MG63 (cell line): ENCODE results near the gene IFRD2. TPM values are rescaled to one million over a fixed set of nuclear protein-coding genes. Genes with fewer than 3 reads are reported as not detected.
A peak's percentile ranks its signal among the peaks of the same experiment; 100 is the strongest.
"Not testable (repeated sequence)": the region's sequence is repeated elsewhere in the genome, so short reads cannot be mapped to it uniquely, and the experiment has no call there.

Experiments
- DNase-seq: peaks from one replicate; pipeline ENCODE4 v3.0.0-alpha.2; 2020
- H3K27me3 ChIP-seq: fragments of 250-450 bp; sonication (Bioruptor Pico); 2 replicates; pipeline ENCODE4 v1.5.1; 2020; ENCODE audit warnings: mild to moderate bottlenecking, moderate library complexity
- H3K36me3 ChIP-seq: fragments of 250-450 bp; sonication (Bioruptor Pico); 2 replicates; pipeline ENCODE4 v1.5.1; 2020; ENCODE audit warnings: mild to moderate bottlenecking, moderate library complexity
- H3K4me3 ChIP-seq: fragments of 250-450 bp; sonication (Bioruptor Pico); 2 replicates; pipeline ENCODE4 v1.5.1; 2020; ENCODE audit warnings: mild to moderate bottlenecking, moderate library complexity
- H3K9me3 ChIP-seq: fragments of 250-450 bp; sonication (Bioruptor Pico); 2 replicates; pipeline ENCODE4 v1.5.1; 2020; ENCODE audit warnings: mild to moderate bottlenecking, moderate library complexity
- total RNA-seq: library from RNA; depleted of rRNA; stranded (reverse); fragments of >200 nt; shearing (Covaris generic); gene quantifications from 2 replicates; pipeline ENCODE4 v1.2.3, GENCODE V29; 2014; ENCODE audit warnings: low replicate concordance

Gene IFRD2
- total RNA-seq, 1 experiment from 2014 or later: 101 TPM

GRCh38 chr3:50275996-50276761, 16.1 kb downstream of the IFRD2 start:
- no peak overlapping the region for H3K4me3 ChIP-seq
- DNase-seq: no peak
- H3K36me3 ChIP-seq: no peaks in the 10 kb centered on the region
- no peaks in the 10 kb centered on the region for H3K9me3 ChIP-seq
- H3K27me3 ChIP-seq: no peaks in the 10 kb centered on the region

- H3K9me3 ChIP-seq: no peaks in the 10 kb centered on the region
- DNase-seq: no peak
- H3K36me3 ChIP-seq: no peaks in the 10 kb centered on the region
- H3K4me3 ChIP-seq: no peak overlapping the region
- H3K27me3 ChIP-seq: no peaks in the 10 kb centered on the region
These were observed 16.9 kb downstream of the IFRD2 start for GRCh38 chr3:50275141-50275995.

- no peaks in the 10 kb centered on the region for H3K36me3 ChIP-seq
- H3K4me3 ChIP-seq: no peak overlapping the region
- DNase-seq: no peak
- no peaks in the 10 kb centered on the region for H3K27me3 ChIP-seq
- no peaks in the 10 kb centered on the region for H3K9me3 ChIP-seq
These were observed 17.7 kb downstream of the IFRD2 start for GRCh38 chr3:50274371-50275104.

GRCh38 chr3:50273689-50274065, 18.6 kb downstream of the IFRD2 start:
- Histone ChIP-seq H3K27me3 (no peaks in the 10 kb centered on the region), H3K4me3 (no peak overlapping the region), H3K9me3 (no peaks in the 10 kb centered on the region), H3K36me3 (no peaks in the 10 kb centered on the region)
- DNase-seq: no peak

DNA sequence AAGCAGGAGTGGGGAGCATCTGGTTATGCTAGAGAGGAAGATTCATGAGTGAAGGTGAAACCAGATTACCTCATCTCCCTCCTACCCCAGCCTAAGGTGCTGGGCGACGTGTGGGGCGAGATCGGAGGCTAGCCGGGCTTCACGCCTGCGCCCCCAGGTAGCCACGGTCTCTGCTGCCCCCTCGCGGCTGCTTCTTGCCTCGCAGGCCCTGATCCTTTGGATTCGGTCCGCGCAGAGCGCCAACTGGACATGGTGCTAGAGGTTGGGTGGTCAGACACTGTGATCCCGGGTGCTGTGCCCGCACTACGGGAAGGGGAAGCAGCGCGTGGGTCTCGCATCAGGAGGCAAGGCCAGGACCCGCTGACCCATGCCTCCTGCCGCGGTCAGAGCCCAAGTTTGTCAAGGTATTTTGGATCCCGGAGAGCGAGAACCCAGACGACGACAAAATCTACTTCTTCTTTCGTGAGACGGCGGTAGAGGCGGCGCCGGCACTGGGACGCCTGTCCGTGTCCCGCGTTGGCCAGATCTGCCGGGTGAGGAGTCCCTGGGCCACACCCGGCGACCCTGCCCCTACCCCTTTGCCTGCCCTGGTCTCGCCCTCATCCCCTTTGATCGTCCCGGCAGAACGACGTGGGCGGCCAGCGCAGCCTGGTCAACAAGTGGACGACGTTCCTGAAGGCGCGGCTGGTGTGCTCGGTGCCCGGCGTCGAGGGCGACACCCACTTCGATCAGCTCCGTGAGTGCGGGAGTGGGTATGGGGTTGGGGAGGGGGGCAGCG, 19.1 kb downstream of the IFRD2 start:
- H3K4me3 ChIP-seq: no peak overlapping the region

GRCh38 chr3:50272538-50272910, 19.7 kb downstream of the IFRD2 start:
- H3K9me3 ChIP-seq: not testable (repeated sequence)

More for the DNA sequence above, 19.1 kb downstream of the IFRD2 start:
- H3K9me3 ChIP-seq: no peaks in the 10 kb centered on the region
- no peaks in the 10 kb centered on the region for H3K27me3 ChIP-seq
- H3K36me3 ChIP-seq: no peaks in the 10 kb centered on the region
- DNase-seq: peak; percentile 56

GRCh38 chr3:50271314-50271936, 20.8 kb downstream of the IFRD2 start:
- Histone ChIP-seq H3K9me3 (no peaks in the 10 kb centered on the region), H3K27me3 (no peaks in the 10 kb centered on the region), H3K36me3 (no peaks in the 10 kb centered on the region), H3K4me3 (no peak overlapping the region)
- no peak for DNase-seq

More at GRCh38 chr3:50272538-50272910, 19.7 kb downstream of the IFRD2 start:
- DNase-seq, H3K36me3 ChIP-seq, H3K4me3 ChIP-seq, H3K27me3 ChIP-seq: not testable (repeated sequence)

DNA sequence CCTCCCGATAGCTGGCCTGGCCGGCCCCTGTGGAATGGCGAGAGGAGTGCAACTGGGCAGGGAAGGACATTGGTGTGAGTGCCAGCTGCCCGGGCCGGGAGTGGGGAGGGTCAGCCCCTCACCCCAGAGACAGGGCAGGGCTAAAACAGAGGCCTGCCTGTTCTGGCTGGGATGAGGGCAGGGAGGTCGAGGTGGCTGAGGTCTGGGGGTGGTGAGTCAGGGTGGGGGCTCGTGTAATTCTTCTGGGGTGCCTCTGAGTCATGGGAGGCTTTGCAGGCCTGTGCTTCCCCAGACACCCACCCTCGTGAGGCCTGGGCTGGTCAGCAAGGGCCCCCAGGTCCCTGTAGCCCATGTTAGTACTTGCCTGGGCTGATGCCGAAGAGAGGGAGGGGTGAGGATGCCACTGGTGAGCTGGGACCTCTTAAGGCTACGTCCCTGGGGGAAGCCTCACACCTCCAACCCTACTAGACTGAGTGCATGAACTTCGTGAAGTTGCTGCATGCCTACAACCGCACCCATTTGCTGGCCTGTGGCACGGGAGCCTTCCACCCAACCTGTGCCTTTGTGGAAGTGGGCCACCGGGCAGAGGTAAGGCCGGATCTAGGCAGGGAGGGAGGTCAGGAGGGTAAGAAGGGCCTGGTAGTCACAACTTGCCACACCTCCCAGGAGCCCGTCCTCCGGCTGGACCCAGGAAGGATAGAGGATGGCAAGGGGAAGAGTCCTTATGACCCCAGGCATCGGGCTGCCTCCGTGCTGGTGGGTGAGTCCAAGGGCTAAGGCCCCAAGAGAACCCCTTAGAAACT, 21.6 kb downstream of the IFRD2 start:
- no peaks in the 10 kb centered on the region for H3K36me3 ChIP-seq
- DNase-seq: no peak
- H3K4me3 ChIP-seq: peak overlapping the region; percentile 36; the same call in 1 of the 2 replicates
- H3K9me3 ChIP-seq: no peaks in the 10 kb centered on the region
- H3K27me3 ChIP-seq: no peaks in the 10 kb centered on the region

- Histone ChIP-seq H3K27me3 (no peaks in the 10 kb centered on the region), H3K36me3 (no peaks in the 10 kb centered on the region), H3K4me3 (peak overlapping the region; percentile 36; the same call in 1 of the 2 replicates), H3K9me3 (no peaks in the 10 kb centered on the region)
- DNase-seq: peak; percentile 80
These were observed 22.2 kb downstream of the IFRD2 start for GRCh38 chr3:50269977-50270413.

- Histone ChIP-seq H3K27me3 (no peaks in the 10 kb centered on the region), H3K36me3 (no peaks in the 10 kb centered on the region), H3K9me3 (no peaks in the 10 kb centered on the region), H3K4me3 (peak overlapping the region; percentile 36)
- no peak for DNase-seq
These were observed 22.8 kb downstream of the IFRD2 start for GRCh38 chr3:50269460-50269859.

DNA sequence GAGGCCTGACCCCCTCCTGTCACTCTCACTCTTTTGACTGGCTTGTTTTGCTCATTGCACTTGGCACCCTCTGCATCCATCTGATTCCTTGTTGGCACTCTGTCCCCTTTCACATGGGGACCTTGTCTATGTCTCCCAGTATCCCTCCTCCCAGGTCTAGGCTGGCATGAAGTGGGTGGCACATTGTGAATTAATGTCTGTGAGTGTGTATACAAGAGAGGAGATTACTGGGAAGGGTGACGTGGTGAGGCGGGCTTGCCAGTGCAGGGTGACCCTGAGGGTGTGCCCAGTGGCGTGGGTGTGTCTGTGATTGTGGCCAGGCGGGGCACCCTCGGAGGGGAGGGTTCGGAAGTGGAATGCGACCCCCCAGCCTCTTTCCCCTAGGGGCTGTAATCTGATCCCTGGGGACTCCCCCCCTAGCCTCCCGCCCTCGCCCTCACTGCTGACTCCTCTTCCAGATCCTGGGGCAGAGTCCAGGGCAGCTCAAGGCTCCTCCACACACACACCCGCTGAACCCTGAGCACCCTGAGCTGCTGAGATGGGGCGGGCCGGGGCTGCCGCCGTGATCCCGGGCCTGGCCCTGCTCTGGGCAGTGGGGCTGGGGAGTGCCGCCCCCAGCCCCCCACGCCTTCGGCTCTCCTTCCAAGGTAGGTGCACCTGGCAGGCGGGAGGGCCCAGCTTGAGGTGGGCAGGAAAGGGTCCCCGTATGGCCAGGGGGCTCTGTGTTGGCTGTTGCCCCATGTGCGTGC, 23.4 kb downstream of the IFRD2 start, which contains the start of gene SEMA3B:
Gene SEMA3B (plus strand): TSS at position 445 of the 749 bp plus-strand sequence. CDS start 94 bp downstream, at position 539.
- Histone ChIP-seq H3K4me3 (peak within 1 kb of the TSS; percentile 36), H3K27me3 (no peaks in the 10 kb centered on the region), H3K36me3 (no peaks in the 10 kb centered on the region), H3K9me3 (no peaks in the 10 kb centered on the region)
- DNase-seq: peak; percentile 84

DNA sequence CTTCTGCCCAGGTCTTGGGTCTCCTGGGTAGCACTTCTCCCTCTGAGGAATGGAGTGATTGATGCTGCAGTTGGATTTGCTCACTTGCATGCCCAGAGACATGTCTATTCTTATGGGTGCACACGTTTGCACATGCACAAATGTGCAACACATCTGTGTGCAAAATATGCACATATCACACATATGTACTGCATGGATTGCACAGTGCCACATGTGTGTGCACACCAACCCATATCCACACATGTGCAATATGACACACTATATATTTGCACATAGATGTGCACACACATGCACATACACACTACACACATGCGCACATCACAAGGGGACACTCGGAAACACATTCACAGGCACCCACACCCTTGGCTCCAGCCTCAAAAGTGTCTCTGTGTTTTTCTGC, 24.0 kb downstream of the IFRD2 start:
- Histone ChIP-seq H3K9me3 (no peaks in the 10 kb centered on the region), H3K36me3 (no peaks in the 10 kb centered on the region), H3K27me3 (no peaks in the 10 kb centered on the region), H3K4me3 (no peak overlapping the region)
- DNase-seq: no peak

- no peaks in the 10 kb centered on the region for H3K36me3 ChIP-seq
- H3K4me3 ChIP-seq: peak overlapping the region; percentile 6; the same call in 1 of the 2 replicates
These were observed 24.8 kb downstream of the IFRD2 start for GRCh38 chr3:50267280-50267913.

DNA sequence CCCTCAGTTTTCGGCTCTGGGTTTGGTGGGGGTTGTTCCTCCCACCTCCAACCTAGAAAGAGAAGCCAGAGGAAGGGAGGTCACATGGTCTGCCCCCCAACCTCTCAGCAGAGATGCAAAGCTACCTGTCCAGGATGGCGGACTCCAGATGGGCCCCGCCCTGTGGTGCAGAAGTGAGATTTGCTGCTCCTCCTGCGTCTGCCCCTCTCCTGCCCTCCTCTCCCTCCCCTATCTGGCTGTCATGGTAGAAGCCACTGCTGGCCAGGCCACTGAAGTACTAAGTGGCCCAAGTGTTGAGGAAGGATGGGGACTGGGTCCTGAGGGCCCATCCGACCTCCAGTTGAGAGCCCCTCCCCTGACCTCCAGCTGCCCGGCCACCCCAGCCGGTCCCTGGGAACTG, 25.4 kb downstream of the IFRD2 start:
- Histone ChIP-seq H3K9me3 (no peaks in the 10 kb centered on the region), H3K36me3 (no peaks in the 10 kb centered on the region), H3K27me3 (no peaks in the 10 kb centered on the region), H3K4me3 (no peak overlapping the region)
- no peak for DNase-seq

More at GRCh38 chr3:50267280-50267913, 24.8 kb downstream of the IFRD2 start:
- no peaks in the 10 kb centered on the region for H3K9me3 ChIP-seq
- DNase-seq: peak; percentile 53
- no peaks in the 10 kb centered on the region for H3K27me3 ChIP-seq
